Prostate gland (tissue), 2 donors: Measurements from ENCODE around the gene SLC44A3. TPM values are rescaled to one million over a fixed set of nuclear protein-coding genes. Genes with fewer than 3 reads are reported as not detected.
A peak's percentile ranks its signal among the peaks of the same experiment; 100 is the strongest.

ENCODE experiments used
- DNase-seq: peaks from one replicate; pipeline ENCODE4 v3.0.0-alpha.2; 2019; ENCODE audit warnings: low spot score
- H3K27ac ChIP-seq, 2 donors: fragments of 200-600 bp; sonication (generic); 2 replicates each; pipeline ENCODE4 v1.5.1; 2017 to 2019
- H3K27me3 ChIP-seq: fragments of 200-600 bp; sonication (generic); replicated peaks from 2 replicates; pipeline ENCODE4 v1.5.1; 2019; ENCODE audit not compliant: insufficient read depth
- H3K36me3 ChIP-seq, 2 donors: fragments of 200-600 bp; sonication (generic); 1 replicate in 1 of 2; 2 replicates in 1 of 2; pipeline versions ENCODE4 v1.5.1 to v1.8.1; 2017 to 2019
- H3K4me1 ChIP-seq: fragments of 200-600 bp; sonication (generic); replicated peaks from 2 replicates; pipeline ENCODE4 v1.5.1; 2019
- H3K4me3 ChIP-seq, 2 donors: fragments of 200-600 bp; sonication (generic); 2 replicates each; pipeline ENCODE4 v1.5.1; 2017 to 2019
- H3K9me3 ChIP-seq: fragments of 200-600 bp; sonication (generic); 2 replicates; pipeline ENCODE4 v1.5.1; 2017
- POLR2A ChIP-seq: fragments of 450-650 bp; IDR thresholded peaks from one replicate; pipeline ENCODE4 v1.6.1; 2016; ENCODE audit warnings: antibody characterized with exemption, mild to moderate bottlenecking
- POLR2AphosphoS5 ChIP-seq: sonication (generic); formaldehyde crosslinking; IDR thresholded peaks from one replicate; pipeline ENCODE4 v1.6.1; 2017; ENCODE audit warnings: antibody characterized with exemption
- WGBS: methylation state at CpG from one replicate; pipeline ENCODE4 v1.1.5; 2018; 5-methylcytosine and 5-hydroxymethylcytosine counted together
- intact Hi-C: fragments of 100-400 bp; cut with DNase I; formaldehyde crosslinking; loops from one replicate; pipeline ENCODE4 v1.14.2; 2022
- total RNA-seq, 2 donors: library from RNA; depleted of rRNA; stranded (reverse); fragments of >200 nt; gene quantifications; one replicate each; pipeline ENCODE4 v1.1.0, GENCODE V29; 2016
- TF ChIP-seq, protein P1 (sequence below), 4 experiments: fragments of 200-600 bp in 2 of 4; fragments of 450-650 bp in 2 of 4; sonication (generic) in 2 of 4; IDR thresholded peaks; 1 replicate in 3 of 4; 2 replicates in 1 of 4; pipeline ENCODE4 v1.5.1; 2016 to 2019; ENCODE audit warnings: antibody characterized with exemption in 4 of 4, mild to moderate bottlenecking in 2 of 4, moderate library complexity in 2 of 4

Gene SLC44A3
- total RNA-seq, 2 donors from 2014 or later: 15.4 to 16.2 TPM

DNA sequence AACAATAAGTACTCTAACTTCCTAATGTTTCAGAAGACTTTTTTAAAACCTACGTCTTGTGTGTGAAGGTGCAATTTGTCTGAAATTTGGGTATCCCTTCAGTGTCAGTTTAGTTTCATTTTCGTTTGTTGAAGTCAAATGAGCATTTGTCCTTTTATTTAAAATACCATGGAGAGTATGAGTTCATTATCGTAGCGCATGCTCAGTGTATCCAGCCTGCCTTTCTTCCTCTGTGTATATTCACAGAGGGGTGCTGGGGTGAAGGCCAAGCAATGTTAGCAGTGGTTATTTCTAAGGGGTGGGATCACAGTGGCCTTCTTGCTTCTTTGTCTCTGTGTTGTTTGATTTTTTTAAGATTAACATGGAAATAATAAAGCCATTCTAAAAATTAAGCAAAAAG lies 63.5 kb downstream of the SLC44A3 start:
- intact Hi-C loops: no loop called here
- H3K36me3 ChIP-seq: no peaks in the 10 kb centered on the region
- DNase-seq: no peak
- H3K27me3 ChIP-seq: no peaks in the 10 kb centered on the region
- H3K9me3 ChIP-seq: no peaks in the 10 kb centered on the region
- TF ChIP-seq, protein P1, sequence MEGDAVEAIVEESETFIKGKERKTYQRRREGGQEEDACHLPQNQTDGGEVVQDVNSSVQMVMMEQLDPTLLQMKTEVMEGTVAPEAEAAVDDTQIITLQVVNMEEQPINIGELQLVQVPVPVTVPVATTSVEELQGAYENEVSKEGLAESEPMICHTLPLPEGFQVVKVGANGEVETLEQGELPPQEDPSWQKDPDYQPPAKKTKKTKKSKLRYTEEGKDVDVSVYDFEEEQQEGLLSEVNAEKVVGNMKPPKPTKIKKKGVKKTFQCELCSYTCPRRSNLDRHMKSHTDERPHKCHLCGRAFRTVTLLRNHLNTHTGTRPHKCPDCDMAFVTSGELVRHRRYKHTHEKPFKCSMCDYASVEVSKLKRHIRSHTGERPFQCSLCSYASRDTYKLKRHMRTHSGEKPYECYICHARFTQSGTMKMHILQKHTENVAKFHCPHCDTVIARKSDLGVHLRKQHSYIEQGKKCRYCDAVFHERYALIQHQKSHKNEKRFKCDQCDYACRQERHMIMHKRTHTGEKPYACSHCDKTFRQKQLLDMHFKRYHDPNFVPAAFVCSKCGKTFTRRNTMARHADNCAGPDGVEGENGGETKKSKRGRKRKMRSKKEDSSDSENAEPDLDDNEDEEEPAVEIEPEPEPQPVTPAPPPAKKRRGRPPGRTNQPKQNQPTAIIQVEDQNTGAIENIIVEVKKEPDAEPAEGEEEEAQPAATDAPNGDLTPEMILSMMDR (IDR thresholded peaks at IDR 0.05): no peak
- TF ChIP-seq POLR2AphosphoS5: no peak
- TF ChIP-seq POLR2A: no peak
- no peaks in the 10 kb centered on the region for H3K4me1 ChIP-seq
- peak overlapping the region; percentile 70 to 74 for H3K27ac ChIP-seq
- no peak overlapping the region for H3K4me3 ChIP-seq
- WGBS: 7% methylated on average over 4 of the region's 4 CpGs

GRCh38 chr1:94884106-94884505 lies 63.9 kb downstream of the SLC44A3 start:
- DNase-seq: peak; percentile 65
- no peak overlapping the region for H3K4me3 ChIP-seq
- intact Hi-C loops: no loop called here
- H3K4me1 ChIP-seq: no peaks in the 10 kb centered on the region
- H3K27me3 ChIP-seq: no peaks in the 10 kb centered on the region
- no peaks in the 10 kb centered on the region for H3K36me3 ChIP-seq
- TF ChIP-seq, protein P1 (IDR thresholded peaks at IDR 0.05): peak in 1 of 4 experiments; percentile 7
- TF ChIP-seq POLR2AphosphoS5 (peak; percentile 30), POLR2A (no peak)
- H3K27ac ChIP-seq: peak overlapping the region; percentile 70 to 74
- H3K9me3 ChIP-seq: no peaks in the 10 kb centered on the region
- 21% methylated on average over 6 of the region's 6 CpGs for WGBS

DNA sequence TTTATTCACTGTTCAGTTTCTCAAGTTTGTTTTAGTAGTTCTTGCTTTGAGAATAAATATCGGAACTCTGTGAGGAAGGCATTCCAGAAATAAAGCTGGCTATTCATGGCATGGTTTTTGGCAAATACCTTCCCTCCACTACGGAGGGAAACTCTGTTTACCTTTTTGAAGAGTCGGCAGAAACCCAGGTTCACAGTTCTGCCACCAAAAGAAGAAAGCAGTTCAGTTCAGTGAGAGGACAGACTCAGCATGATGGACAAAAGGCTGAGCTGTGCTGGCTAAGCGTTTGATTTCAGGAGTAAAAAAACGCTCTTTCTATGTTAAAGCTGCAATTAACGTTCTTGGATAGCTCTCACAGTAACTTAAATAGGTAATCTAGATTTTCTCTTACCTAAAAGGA lies 64.3 kb downstream of the SLC44A3 start:
- Histone ChIP-seq H3K9me3 (no peaks in the 10 kb centered on the region), H3K4me1 (no peaks in the 10 kb centered on the region), H3K27ac (peak overlapping the region; percentile 70 to 74), H3K4me3 (no peak overlapping the region), H3K36me3 (no peaks in the 10 kb centered on the region), H3K27me3 (no peaks in the 10 kb centered on the region)
- WGBS: 23% methylated on average over 6 of the region's 6 CpGs
- no peak for DNase-seq
- intact Hi-C loops: no loop called here
- TF ChIP-seq, protein P1 (IDR thresholded peaks at IDR 0.05): no peak
- no peak for TF ChIP-seq POLR2AphosphoS5
- no peak for TF ChIP-seq POLR2A

DNA sequence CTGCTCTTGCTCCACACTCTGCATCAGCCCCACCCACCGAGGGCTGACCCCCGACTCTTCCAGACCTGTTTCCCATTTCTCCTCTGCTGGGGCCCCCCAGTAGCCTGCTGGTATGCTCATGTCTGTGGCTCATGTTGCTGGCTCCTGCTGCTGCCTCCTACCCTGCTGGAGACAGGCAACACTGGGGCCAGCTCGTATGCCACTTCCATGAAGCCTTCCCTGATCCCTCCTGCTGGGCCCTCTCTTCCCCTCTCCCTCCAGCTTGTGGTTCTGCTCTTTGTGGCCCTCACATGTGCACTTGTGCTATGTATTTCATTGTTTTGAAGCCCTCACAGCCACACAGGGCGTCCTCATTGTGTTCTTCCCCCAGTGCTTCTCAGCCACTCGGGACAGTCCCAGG lies 66.2 kb downstream of the SLC44A3 start:
- no peaks in the 10 kb centered on the region for H3K4me1 ChIP-seq
- no peak for TF ChIP-seq POLR2AphosphoS5
- TF ChIP-seq, protein P1 (IDR thresholded peaks at IDR 0.05): no peak
- no peak for TF ChIP-seq POLR2A
- H3K27me3 ChIP-seq: no peaks in the 10 kb centered on the region
- H3K27ac ChIP-seq: no peak overlapping the region
- intact Hi-C loops: no loop called here
- no peaks in the 10 kb centered on the region for H3K36me3 ChIP-seq
- no peak overlapping the region for H3K4me3 ChIP-seq
- DNase-seq: no peak
- H3K9me3 ChIP-seq: no peaks in the 10 kb centered on the region
- WGBS: 84% methylated on average over 5 of the region's 5 CpGs

GRCh38 chr1:94887106-94887505 lies 66.9 kb downstream of the SLC44A3 start:
- H3K27ac ChIP-seq: no peak overlapping the region
- H3K4me1 ChIP-seq: no peaks in the 10 kb centered on the region
- H3K4me3 ChIP-seq: no peak overlapping the region
- H3K36me3 ChIP-seq: no peaks in the 10 kb centered on the region
- intact Hi-C loops: no loop called here
- TF ChIP-seq, protein P1 (IDR thresholded peaks at IDR 0.05): no peak
- no peak for TF ChIP-seq POLR2A
- no peak for TF ChIP-seq POLR2AphosphoS5
- no peaks in the 10 kb centered on the region for H3K9me3 ChIP-seq
- no peaks in the 10 kb centered on the region for H3K27me3 ChIP-seq
- no peak for DNase-seq
- WGBS: 66% methylated on average over 3 of the region's 3 CpGs
